ENCODE measurements around the gene SIDT1.
A peak's percentile ranks its signal among the peaks of the same experiment; 100 is the strongest.

Gene SIDT1

GRCh38 chr3:113531826-113532697 lies at the start of gene SIDT1:
SIDT1 (plus strand) TSS chr3:113532555; CDS start chr3:113533022, 467 bp downstream.
- DNase-seq = peak; percentile 76 to 77

GRCh38 chr3:113485161-113485609 lies 47.2 kb upstream of the SIDT1 start:
- peak; percentile 38 to 42 for DNase-seq

- peak; percentile 22 to 56 for DNase-seq
Measured at GRCh38 chr3:113495035-113495434, 37.3 kb upstream of the SIDT1 start.

GRCh38 chr3:113496924-113497323 lies 35.4 kb upstream of the SIDT1 start:
- no peak for DNase-seq

- DNase-seq = no peak
Measured at GRCh38 chr3:113498221-113499005, 33.9 kb upstream of the SIDT1 start.

GRCh38 chr3:113499081-113499480 lies 33.3 kb upstream of the SIDT1 start:
- DNase-seq = no peak

- no peak for DNase-seq
Measured at GRCh38 chr3:113501597-113501996, 30.8 kb upstream of the SIDT1 start.

GRCh38 chr3:113505867-113506266 lies 26.5 kb upstream of the SIDT1 start:
- DNase-seq = no peak

- DNase-seq = no peak
Measured at GRCh38 chr3:113507501-113508067, 24.8 kb upstream of the SIDT1 start.

- DNase-seq = no peak
Measured at GRCh38 chr3:113508966-113509365, 23.4 kb upstream of the SIDT1 start.

- DNase-seq = peak in 1 of 2 donors; percentile 4
Measured at GRCh38 chr3:113514265-113514769, 18.0 kb upstream of the SIDT1 start.

- DNase-seq = no peak
Measured at GRCh38 chr3:113516115-113516505, 16.2 kb upstream of the SIDT1 start.

- DNase-seq = no peak
Measured at GRCh38 chr3:113521981-113522380, 10.4 kb upstream of the SIDT1 start.

- DNase-seq = no peak
Measured at GRCh38 chr3:113523241-113523640, 9.1 kb upstream of the SIDT1 start.

GRCh38 chr3:113532698-113533533 lies 561 bp downstream of the SIDT1 start:
- peak in 1 of 2 donors; percentile 52 for DNase-seq

- peak; percentile 39 to 63 for DNase-seq
Measured at GRCh38 chr3:113533534-113533892, 1.2 kb downstream of the SIDT1 start.

GRCh38 chr3:113534365-113534764 lies 2.0 kb downstream of the SIDT1 start:
- DNase-seq = peak; percentile 13 to 43

- no peak for DNase-seq
Measured at GRCh38 chr3:113535898-113536297, 3.5 kb downstream of the SIDT1 start.

GRCh38 chr3:113536627-113537101 lies 4.3 kb downstream of the SIDT1 start:
- no peak for DNase-seq

GRCh38 chr3:113537155-113537554 lies 4.8 kb downstream of the SIDT1 start:
- no peak for DNase-seq

GRCh38 chr3:113541519-113541918 lies 9.2 kb downstream of the SIDT1 start:
- DNase-seq = no peak

GRCh38 chr3:113545594-113545993 lies 13.2 kb downstream of the SIDT1 start:
- DNase-seq = no peak
